Left colon (tissue), 2 donors: ENCODE data around the gene HSPD1. TPM values are rescaled to one million over a fixed set of nuclear protein-coding genes. Genes with fewer than 3 reads are reported as not detected.
A peak's percentile ranks its signal among the peaks of the same experiment; 100 is the strongest.
"Not testable (repeated sequence)": the region's sequence is repeated elsewhere in the genome, so short reads cannot be mapped to it uniquely, and the experiment has no call there.

Experiments
- ATAC-seq: fragments of 200-7000 bp; cut with Tn5 transposase; one replicate; pipeline ENCODE4 v1.9.1; 2020; ENCODE audit warnings: mild to moderate bottlenecking, moderate library complexity
- DNase-seq, 2 donors: peaks; one replicate each; pipeline ENCODE4 v3.0.0-alpha.2; 2020
- intact Hi-C, 2 donors: fragments of 100-400 bp; cut with DNase I in 1 of 2; cut with micrococcal nuclease in 1 of 2; formaldehyde crosslinking; loops; one replicate each; pipeline versions ENCODE4 v1.11.2 to v1.14.0; 2022; cut with DNase I, micrococcal nuclease
- total RNA-seq, 2 donors: library from RNA; stranded (reverse); fragmentation: NEBNext Ultra II Directional; extraction: Animal tissue kit (Norgen Biotek cat#: 25700); gene quantifications; one replicate each; pipeline ENCODE4 v1.2.1, GENCODE V29; 2021
- donor health status: DM: no; HTN: no; CAD: no.
- donor health status: DM: yes; HTN: yes; CAD: no.

HSPD1 gene
- total RNA-seq, 2 donors from 2014 or later = 152 to 175 TPM

GRCh38 chr2:197498937-197499593 is 575 bp downstream of the HSPD1 start:
- peak; percentile 76 to 84 for DNase-seq
- intact Hi-C loops = no loop called here
- peak; percentile 54 for ATAC-seq

DNA sequence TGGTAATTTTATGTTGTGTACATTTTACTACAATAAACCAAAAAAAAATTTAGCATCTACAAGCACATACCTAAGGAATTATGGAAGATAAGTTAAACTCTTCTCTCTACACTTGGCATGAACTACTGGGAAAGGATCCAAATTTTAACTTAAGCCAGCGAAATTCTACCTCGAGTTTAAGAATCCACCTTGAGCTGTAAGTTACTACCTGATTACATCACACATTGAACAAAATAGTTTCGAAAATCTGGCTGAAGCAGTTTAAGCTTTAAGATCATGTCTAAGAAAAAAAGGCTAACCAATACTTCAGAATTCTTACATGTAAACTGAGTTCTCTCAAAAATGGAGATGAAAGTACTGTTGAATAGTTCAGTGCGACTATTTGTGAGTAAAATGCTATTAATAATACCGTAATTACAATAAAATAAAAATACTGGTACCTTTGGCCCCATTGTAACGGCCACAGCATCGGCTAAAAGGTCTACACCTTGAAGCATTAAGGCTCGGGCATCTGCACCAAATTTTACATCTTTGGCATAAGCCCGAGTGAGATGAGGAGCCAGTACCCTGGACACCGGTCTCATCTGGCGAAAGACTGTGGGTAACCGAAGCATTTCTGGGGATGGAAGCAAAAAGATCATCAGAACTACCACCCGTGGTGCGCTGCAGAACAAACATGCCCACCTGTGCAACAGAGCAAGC is 1.3 kb downstream of the HSPD1 start:
- DNase-seq (no peak), ATAC-seq (no peak)
- intact Hi-C loops = no loop called here

DNA sequence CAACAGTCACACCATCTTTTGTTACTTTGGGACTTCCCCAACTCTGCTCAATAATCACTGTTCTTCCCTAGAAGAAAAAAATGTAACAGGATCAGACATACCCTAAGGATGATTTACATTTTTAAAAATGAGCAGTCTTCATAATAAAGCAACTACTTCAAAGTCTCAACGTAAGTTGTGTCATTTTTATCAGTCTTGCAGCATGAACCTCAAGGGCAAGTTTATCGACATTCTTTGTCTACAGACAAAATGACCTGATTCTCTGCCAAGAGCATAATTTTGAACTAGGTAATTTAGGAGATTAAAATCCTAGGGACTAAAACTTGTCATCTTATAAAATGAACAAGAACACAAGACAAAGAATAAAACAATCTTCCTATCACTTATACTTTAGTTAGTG is 2.3 kb downstream of the HSPD1 start:
- ATAC-seq = no peak
- intact Hi-C loops = no loop called here
- DNase-seq = no peak

DNA sequence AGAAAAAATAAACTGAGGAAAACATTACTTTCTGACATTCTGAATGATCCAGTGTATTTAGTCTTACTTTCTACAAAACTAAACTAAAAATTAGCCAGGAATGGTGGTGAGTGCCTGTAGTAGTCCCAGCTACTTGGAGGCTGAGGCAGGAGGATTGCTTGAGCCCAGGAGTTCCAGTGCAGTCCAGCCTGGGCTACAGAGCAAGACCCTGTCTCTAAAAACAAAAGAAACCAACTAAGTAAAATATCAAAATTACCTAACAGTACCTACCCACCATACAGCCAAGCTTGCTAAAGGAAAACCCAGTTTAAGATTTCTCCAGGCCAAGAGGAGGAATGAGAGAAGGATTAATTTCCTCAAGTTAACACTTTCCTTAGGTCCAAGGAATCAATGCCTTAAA is 2.9 kb downstream of the HSPD1 start:
- DNase-seq (no peak), ATAC-seq (no peak)
- intact Hi-C loops = no loop called here

GRCh38 chr2:197495433-197496134 is 4.1 kb downstream of the HSPD1 start:
- DNase-seq (no peak), ATAC-seq (no peak)
- intact Hi-C loops = no loop called here

- intact Hi-C loops = no loop called here
- DNase-seq (no peak), ATAC-seq (no peak)
These were observed 12.3 kb downstream of the HSPD1 start for GRCh38 chr2:197487385-197487784.

DNA sequence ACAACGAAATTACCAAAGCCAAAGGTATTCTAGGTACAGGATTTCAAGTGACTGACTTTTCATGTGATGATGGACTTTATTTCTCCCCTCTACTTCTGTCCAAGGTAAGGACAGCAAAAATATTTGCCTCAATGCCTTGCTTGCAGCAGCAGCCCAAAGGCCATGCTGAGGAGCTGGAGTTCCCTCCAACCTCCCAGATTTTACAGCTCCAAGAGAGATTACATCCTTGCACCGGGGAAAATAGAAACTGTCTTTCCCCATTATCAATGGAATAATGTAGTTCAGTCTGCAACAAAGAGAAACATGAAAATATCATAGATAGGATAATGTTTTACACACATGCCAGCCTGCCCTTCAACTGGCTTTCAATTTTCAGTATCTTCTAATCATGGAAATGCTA is 13.5 kb downstream of the HSPD1 start:
- intact Hi-C loops = no loop called here
- ATAC-seq (no peak), DNase-seq (no peak)

DNA sequence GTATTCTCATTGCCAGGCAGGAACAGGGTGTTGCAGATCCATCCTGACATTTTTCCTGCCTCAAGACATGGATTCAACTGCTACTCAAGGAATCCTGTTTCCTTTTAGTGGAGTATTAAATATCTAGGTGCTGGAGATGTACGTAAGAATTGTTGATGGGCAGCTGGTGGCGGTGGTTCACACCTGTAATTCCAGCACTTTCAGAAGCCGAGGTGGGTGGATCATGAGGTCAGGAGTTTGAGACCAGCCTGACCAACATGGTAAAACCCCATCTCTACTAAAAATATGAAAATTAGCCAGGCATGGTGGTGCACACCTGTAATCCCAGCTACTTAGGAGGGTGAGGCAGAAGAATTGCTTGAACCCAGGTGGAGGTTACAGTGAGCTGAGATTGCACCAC is 15.4 kb downstream of the HSPD1 start:
- DNase-seq, intact Hi-C loops, ATAC-seq: not testable (repeated sequence)

- intact Hi-C loops = no loop called here
- no peak for ATAC-seq
- DNase-seq = no peak
These were observed 19.2 kb downstream of the HSPD1 start for GRCh38 chr2:197480165-197481036.

GRCh38 chr2:197477797-197478196 is 21.8 kb downstream of the HSPD1 start:
- intact Hi-C loops = loop anchor here in 1 of 2 donors (10.0 kb wide), 1 partner anchor 73 kb away; no protein-coding TSS in a partner anchor

GRCh38 chr2:197472166-197472565 is 27.5 kb downstream of the HSPD1 start:
- DNase-seq = no peak
- no peak for ATAC-seq
- intact Hi-C loops = loop anchor here in 1 of 2 donors (10.0 kb wide), 1 partner anchor 67 kb away; no protein-coding TSS in a partner anchor

More at GRCh38 chr2:197477797-197478196, 21.8 kb downstream of the HSPD1 start:
- ATAC-seq = no peak
- no peak for DNase-seq

DNA sequence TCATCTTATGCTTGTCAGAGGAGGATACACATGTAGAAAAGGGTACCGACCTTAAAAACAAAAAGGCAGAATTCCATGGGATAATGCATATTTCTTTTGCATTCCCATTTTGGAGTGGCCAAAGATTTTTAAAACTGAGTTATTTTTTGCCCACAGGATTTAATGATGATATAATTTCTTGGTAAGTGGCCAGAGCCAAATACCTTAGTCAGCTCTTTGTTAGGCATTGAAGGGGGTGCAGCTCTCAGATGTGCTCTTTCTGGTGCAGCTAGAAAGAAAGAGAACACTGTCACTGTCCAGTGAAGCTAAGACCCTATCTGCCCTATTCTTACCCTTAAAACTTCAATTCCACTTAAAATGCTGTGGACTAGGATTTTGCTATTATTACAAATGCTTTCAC is 35.5 kb downstream of the HSPD1 start:
- ATAC-seq = no peak
- intact Hi-C loops = no loop called here
- DNase-seq = no peak

- ATAC-seq (peak; percentile 87), DNase-seq (no peak)
- intact Hi-C loops = no loop called here
These were observed 38.6 kb downstream of the HSPD1 start for GRCh38 chr2:197461057-197461456.

GRCh38 chr2:197460649-197461048 is 39.0 kb downstream of the HSPD1 start:
- ATAC-seq = peak; percentile 76
- intact Hi-C loops = no loop called here
- peak; percentile 9 to 29 for DNase-seq

DNA sequence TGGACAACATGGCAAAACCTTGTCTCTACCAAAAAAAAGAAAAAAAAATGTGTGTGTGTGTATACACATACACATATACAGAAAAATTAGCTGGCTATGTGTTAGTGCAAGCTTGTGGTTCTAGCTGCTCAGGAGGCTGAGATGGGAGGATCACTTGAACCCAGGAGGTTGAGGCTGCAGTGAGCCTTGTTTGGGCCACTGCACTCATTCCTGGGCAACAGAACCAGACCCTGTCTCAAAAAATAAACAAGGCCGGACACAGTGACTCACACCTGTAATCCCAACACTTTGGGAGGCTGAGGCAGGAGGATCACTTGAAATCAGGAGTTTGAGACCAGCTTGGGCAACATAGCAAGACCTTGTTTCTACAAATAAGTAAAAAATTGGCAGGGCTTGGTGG is 44.2 kb downstream of the HSPD1 start:
- intact Hi-C loops = no loop called here
- no peak for ATAC-seq

DNA sequence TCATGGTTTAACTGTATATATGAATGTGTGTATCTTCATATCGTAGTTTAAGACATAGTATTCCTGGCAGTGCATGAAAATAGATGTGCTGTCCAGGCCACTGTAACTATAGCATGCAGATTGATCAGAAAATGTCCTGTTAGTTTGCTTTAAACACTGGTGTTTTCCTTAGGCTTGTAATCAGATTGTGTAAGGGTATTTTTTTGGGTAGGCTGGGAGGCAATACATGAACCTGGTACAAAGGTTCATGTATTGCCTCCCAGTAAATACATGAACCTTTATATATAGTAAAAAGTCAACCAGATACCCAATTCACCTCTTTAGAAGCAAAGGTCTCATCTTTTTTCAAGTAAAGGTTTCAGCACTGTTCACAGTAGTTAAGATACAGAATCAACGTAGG is 44.7 kb downstream of the HSPD1 start:
- intact Hi-C loops = no loop called here
- DNase-seq = no peak
- no peak for ATAC-seq

More for the DNA sequence above, 44.2 kb downstream of the HSPD1 start:
- DNase-seq = no peak

GRCh38 chr2:197453914-197454398 is 45.7 kb downstream of the HSPD1 start:
- intact Hi-C loops = no loop called here
- ATAC-seq (peak; percentile 61), DNase-seq (peak in 1 of 2 donors; percentile 78)

- ATAC-seq (peak; percentile 90), DNase-seq (peak; percentile 99 to 100)
- intact Hi-C loops = no loop called here
These were observed 46.3 kb downstream of the HSPD1 start, which contains the start of gene COQ10B for GRCh38 chr2:197453123-197453913. COQ10B (plus strand) TSS chr2:197453552; CDS start chr2:197453561, 9 bp downstream.
